Esophagus muscularis mucosa (tissue), 4 donors: Measurements from ENCODE around the gene PTCSC3. TPM values are rescaled to one million over a fixed set of nuclear protein-coding genes. Genes with fewer than 3 reads are reported as not detected.

ENCODE experiments used
- DNase-seq: peaks from one replicate; pipeline ENCODE4 v3.0.0-alpha.2; 2017; ENCODE audit errors: extremely low spot score
- H3K27ac ChIP-seq, 4 donors: fragments of 200-600 bp; sonication (generic); replicated peaks in 1 of 4; 1 replicate in 3 of 4; 2 replicates in 1 of 4; pipeline ENCODE4 v1.5.1; 2016 to 2019; ENCODE audit warnings: mild to moderate bottlenecking in 1 of 4
- H3K27me3 ChIP-seq, 4 donors: fragments of 200-600 bp; sonication (generic); one replicate each; pipeline versions ENCODE4 v1.5.1 to v1.6.0; 2016 to 2019
- H3K36me3 ChIP-seq, 4 donors: fragments of 200-600 bp; sonication (generic); one replicate each; pipeline ENCODE4 v1.5.1; 2016 to 2019
- H3K4me1 ChIP-seq, 4 donors: fragments of 200-600 bp; sonication (generic); one replicate each; pipeline ENCODE4 v1.5.1; 2016 to 2019
- H3K4me3 ChIP-seq, 4 donors: fragments of 200-600 bp; sonication (generic); 1 replicate in 2 of 4; 2 replicates in 2 of 4; pipeline ENCODE4 v1.5.1; 2016 to 2019; ENCODE audit warnings: mild to moderate bottlenecking in 4 of 4, moderate library complexity in 1 of 4
- H3K9me3 ChIP-seq, 4 donors: fragments of 200-600 bp; sonication (generic); 1 replicate in 3 of 4; 2 replicates in 1 of 4; pipeline ENCODE4 v1.5.1; 2016 to 2019
- CTCF ChIP-seq, 3 experiments: fragments of 200-600 bp in 2 of 3; fragments of 450-650 bp in 1 of 3; sonication (generic) in 2 of 3; IDR thresholded peaks; one replicate each; pipeline ENCODE4 v1.5.1; 2017 to 2019; ENCODE audit warnings: antibody characterized with exemption in 3 of 3, mild to moderate bottlenecking in 2 of 3, moderate library complexity in 1 of 3
- EP300 ChIP-seq: sonication (generic); formaldehyde crosslinking; IDR thresholded peaks from one replicate; pipeline ENCODE4 v1.6.1; 2017; ENCODE audit warnings: antibody characterized with exemption
- POLR2A ChIP-seq: fragments of 450-650 bp; IDR thresholded peaks from one replicate; pipeline ENCODE4 v1.6.1; 2017; ENCODE audit warnings: antibody characterized with exemption, moderate library complexity, mild to moderate bottlenecking, low read depth
- POLR2AphosphoS5 ChIP-seq, 2 donors: sonication (generic); formaldehyde crosslinking; IDR thresholded peaks; one replicate each; pipeline ENCODE4 v1.6.1; 2017; ENCODE audit warnings: antibody characterized with exemption in 2 of 2
- WGBS: methylation state at CpG from one replicate; pipeline ENCODE4 v1.1.5; 2018; 5-methylcytosine and 5-hydroxymethylcytosine counted together
- intact Hi-C: fragments of 100-400 bp; cut with DNase I; formaldehyde crosslinking; loops from one replicate; pipeline ENCODE4 v1.15.1; 2023
- total RNA-seq, 4 donors: library from RNA; depleted of rRNA; stranded (reverse); fragments of >200 nt; gene quantifications; one replicate each; pipeline versions ENCODE4 v1.1.0 to v1.2.1, GENCODE V29; 2016

PTCSC3 gene
- total RNA-seq, 4 donors from 2014 or later, result not detected

- Histone ChIP-seq H3K27ac (no peak overlapping the region), H3K4me1 (no peaks in the 10 kb centered on the region), H3K36me3 (no peaks in the 10 kb centered on the region), H3K9me3 (no peaks in the 10 kb centered on the region), H3K27me3 (peaks cover 0 to 5% (median 0%) of the 10 kb centered on the region in 4 donors), H3K4me3 (no peak overlapping the region)
- intact Hi-C loops, result no loop called here
- DNase-seq, result no peak
- TF ChIP-seq POLR2A (no peak), CTCF (IDR thresholded peaks at IDR 0.05) (no peak), POLR2AphosphoS5 (IDR thresholded peaks at IDR 0.05) (no peak), EP300 (no peak)
Measured at GRCh38 chr14:36222337-36222736, 45.8 kb upstream of the PTCSC3 start.

- Histone ChIP-seq H3K27me3 (peaks cover 0 to 5% (median 0%) of the 10 kb centered on the region in 4 donors), H3K9me3 (no peaks in the 10 kb centered on the region), H3K4me3 (no peak overlapping the region), H3K4me1 (no peaks in the 10 kb centered on the region), H3K36me3 (no peaks in the 10 kb centered on the region), H3K27ac (no peak overlapping the region)
- 62% methylated on average over 2 of the region's 2 CpGs for WGBS
- no peak for DNase-seq
- intact Hi-C loops, result no loop called here
- TF ChIP-seq POLR2AphosphoS5 (IDR thresholded peaks at IDR 0.05) (no peak), CTCF (IDR thresholded peaks at IDR 0.05) (no peak), POLR2A (no peak), EP300 (no peak)
Measured at GRCh38 chr14:36221112-36221511, 44.6 kb upstream of the PTCSC3 start.

GRCh38 chr14:36217732-36218131, 41.2 kb upstream of the PTCSC3 start:
- Histone ChIP-seq H3K27me3 (peaks cover 0 to 17% (median 0%) of the 10 kb centered on the region in 4 donors), H3K36me3 (no peaks in the 10 kb centered on the region), H3K9me3 (no peaks in the 10 kb centered on the region), H3K27ac (no peak overlapping the region), H3K4me3 (no peak overlapping the region), H3K4me1 (no peaks in the 10 kb centered on the region)
- intact Hi-C loops, result no loop called here
- TF ChIP-seq CTCF (IDR thresholded peaks at IDR 0.05) (no peak), POLR2AphosphoS5 (IDR thresholded peaks at IDR 0.05) (no peak), POLR2A (no peak), EP300 (no peak)
- 65% methylated on average over 2 of the region's 2 CpGs for WGBS
- DNase-seq, result no peak

- H3K9me3 ChIP-seq, result no peaks in the 10 kb centered on the region
- WGBS, result 90% methylated on average over 2 of the region's 2 CpGs
- TF ChIP-seq POLR2A, result no peak
- no peak for TF ChIP-seq EP300
- no peak for TF ChIP-seq POLR2AphosphoS5 (IDR thresholded peaks at IDR 0.05)
- no peaks in the 10 kb centered on the region for H3K36me3 ChIP-seq
- intact Hi-C loops, result no loop called here
- DNase-seq, result no peak
- H3K4me1 ChIP-seq, result no peaks in the 10 kb centered on the region
- no peak overlapping the region for H3K4me3 ChIP-seq
- peaks cover 0 to 17% (median 0%) of the 10 kb centered on the region in 4 donors for H3K27me3 ChIP-seq
- H3K27ac ChIP-seq, result no peak overlapping the region
Measured at GRCh38 chr14:36217027-36217426, 40.5 kb upstream of the PTCSC3 start.

GRCh38 chr14:36215217-36215598, 38.7 kb upstream of the PTCSC3 start:
- DNase-seq, result no peak
- Histone ChIP-seq H3K27me3 (peaks cover 0 to 17% (median 0%) of the 10 kb centered on the region in 4 donors), H3K4me3 (no peak overlapping the region), H3K36me3 (no peaks in the 10 kb centered on the region), H3K27ac (no peak overlapping the region), H3K4me1 (no peaks in the 10 kb centered on the region), H3K9me3 (no peaks in the 10 kb centered on the region)
- WGBS, result 69% methylated on average over 3 of the region's 3 CpGs
- intact Hi-C loops, result no loop called here
- TF ChIP-seq EP300, result no peak
- no peak for TF ChIP-seq POLR2A
- TF ChIP-seq POLR2AphosphoS5 (IDR thresholded peaks at IDR 0.05), result no peak
- TF ChIP-seq CTCF (IDR thresholded peaks at IDR 0.05), result no peak
